GM23338 (cell line): ENCODE measurements around the gene OSER1.

Experiments used
- EZH2 ChIP-seq: fragments of 200-600 bp; sonication (generic); IDR thresholded peaks from one replicate; pipeline ENCODE4 v1.8.0; 2017; ENCODE audit warnings: antibody characterized with exemption, mild to moderate bottlenecking, low read depth; ENCODE audit not compliant: unreplicated experiment
- EZH2phosphoT487 ChIP-seq: fragments of 200-600 bp; sonication (generic); IDR thresholded peaks from one replicate; pipeline ENCODE4 v1.8.1; 2018; ENCODE audit warnings: antibody characterized with exemption; ENCODE audit not compliant: unreplicated experiment
- POLR2AphosphoS5 ChIP-seq: IDR thresholded peaks from 2 replicates; pipeline ENCODE4 v1.6.1; 2016; ENCODE audit warnings: antibody characterized with exemption, low read depth
- TF ChIP-seq, protein P1 (sequence below), 2 experiments: fragments of 200-600 bp in 1 of 2; sonication (generic) in 1 of 2; conservative IDR thresholded peaks; 2 replicates each; pipeline versions ENCODE4 v1.5.1 to v1.6.1; 2016 to 2017; ENCODE audit warnings: antibody characterized with exemption in 2 of 2, low read depth in 2 of 2, mild to moderate bottlenecking in 2 of 2, moderate library complexity in 1 of 2
- TF ChIP-seq, protein P2 (sequence below): IDR thresholded peaks from one replicate; pipeline ENCODE4 v1.6.1; 2018; ENCODE audit warnings: antibody characterized with exemption; ENCODE audit not compliant: unreplicated experiment
- TF ChIP-seq, protein P3 (sequence below): fragments of 250-450 bp; sonication (Bioruptor Pico); IDR thresholded peaks from 2 replicates; pipeline ENCODE4 v1.5.0; 2020; ENCODE audit warnings: mild to moderate bottlenecking, moderate library complexity

DNA sequence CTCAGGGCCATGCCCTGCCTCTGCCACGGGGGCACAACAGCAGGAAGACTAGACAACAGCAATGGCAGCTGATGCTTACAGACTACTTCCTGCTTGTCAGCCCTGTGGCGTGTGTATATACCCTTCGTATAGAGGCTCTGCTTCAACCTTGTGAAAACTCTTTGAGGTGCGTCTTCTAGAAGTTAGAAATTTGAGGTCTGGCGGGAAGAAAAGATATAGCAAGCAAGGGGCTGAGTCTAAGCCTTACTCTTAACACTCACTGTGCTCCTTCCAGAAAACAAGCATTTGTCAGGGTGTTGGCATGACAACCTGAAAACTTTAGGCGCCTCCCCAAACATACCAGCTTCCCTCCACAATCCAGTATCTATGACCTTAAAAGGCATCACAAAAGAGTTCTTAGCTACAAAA lies 56.9 kb downstream of the OSER1 start:
- TF ChIP-seq, protein P1, sequence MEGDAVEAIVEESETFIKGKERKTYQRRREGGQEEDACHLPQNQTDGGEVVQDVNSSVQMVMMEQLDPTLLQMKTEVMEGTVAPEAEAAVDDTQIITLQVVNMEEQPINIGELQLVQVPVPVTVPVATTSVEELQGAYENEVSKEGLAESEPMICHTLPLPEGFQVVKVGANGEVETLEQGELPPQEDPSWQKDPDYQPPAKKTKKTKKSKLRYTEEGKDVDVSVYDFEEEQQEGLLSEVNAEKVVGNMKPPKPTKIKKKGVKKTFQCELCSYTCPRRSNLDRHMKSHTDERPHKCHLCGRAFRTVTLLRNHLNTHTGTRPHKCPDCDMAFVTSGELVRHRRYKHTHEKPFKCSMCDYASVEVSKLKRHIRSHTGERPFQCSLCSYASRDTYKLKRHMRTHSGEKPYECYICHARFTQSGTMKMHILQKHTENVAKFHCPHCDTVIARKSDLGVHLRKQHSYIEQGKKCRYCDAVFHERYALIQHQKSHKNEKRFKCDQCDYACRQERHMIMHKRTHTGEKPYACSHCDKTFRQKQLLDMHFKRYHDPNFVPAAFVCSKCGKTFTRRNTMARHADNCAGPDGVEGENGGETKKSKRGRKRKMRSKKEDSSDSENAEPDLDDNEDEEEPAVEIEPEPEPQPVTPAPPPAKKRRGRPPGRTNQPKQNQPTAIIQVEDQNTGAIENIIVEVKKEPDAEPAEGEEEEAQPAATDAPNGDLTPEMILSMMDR (conservative IDR thresholded peaks at IDR 0.05; ENCODE audit: low read depth in 2 of 2), result no peak
- TF ChIP-seq EZH2 (no peak), POLR2AphosphoS5 (no peak), EZH2phosphoT487 (no peak)
- TF ChIP-seq, protein P2, sequence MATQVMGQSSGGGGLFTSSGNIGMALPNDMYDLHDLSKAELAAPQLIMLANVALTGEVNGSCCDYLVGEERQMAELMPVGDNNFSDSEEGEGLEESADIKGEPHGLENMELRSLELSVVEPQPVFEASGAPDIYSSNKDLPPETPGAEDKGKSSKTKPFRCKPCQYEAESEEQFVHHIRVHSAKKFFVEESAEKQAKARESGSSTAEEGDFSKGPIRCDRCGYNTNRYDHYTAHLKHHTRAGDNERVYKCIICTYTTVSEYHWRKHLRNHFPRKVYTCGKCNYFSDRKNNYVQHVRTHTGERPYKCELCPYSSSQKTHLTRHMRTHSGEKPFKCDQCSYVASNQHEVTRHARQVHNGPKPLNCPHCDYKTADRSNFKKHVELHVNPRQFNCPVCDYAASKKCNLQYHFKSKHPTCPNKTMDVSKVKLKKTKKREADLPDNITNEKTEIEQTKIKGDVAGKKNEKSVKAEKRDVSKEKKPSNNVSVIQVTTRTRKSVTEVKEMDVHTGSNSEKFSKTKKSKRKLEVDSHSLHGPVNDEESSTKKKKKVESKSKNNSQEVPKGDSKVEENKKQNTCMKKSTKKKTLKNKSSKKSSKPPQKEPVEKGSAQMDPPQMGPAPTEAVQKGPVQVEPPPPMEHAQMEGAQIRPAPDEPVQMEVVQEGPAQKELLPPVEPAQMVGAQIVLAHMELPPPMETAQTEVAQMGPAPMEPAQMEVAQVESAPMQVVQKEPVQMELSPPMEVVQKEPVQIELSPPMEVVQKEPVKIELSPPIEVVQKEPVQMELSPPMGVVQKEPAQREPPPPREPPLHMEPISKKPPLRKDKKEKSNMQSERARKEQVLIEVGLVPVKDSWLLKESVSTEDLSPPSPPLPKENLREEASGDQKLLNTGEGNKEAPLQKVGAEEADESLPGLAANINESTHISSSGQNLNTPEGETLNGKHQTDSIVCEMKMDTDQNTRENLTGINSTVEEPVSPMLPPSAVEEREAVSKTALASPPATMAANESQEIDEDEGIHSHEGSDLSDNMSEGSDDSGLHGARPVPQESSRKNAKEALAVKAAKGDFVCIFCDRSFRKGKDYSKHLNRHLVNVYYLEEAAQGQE, result no peak
- TF ChIP-seq, protein P3, sequence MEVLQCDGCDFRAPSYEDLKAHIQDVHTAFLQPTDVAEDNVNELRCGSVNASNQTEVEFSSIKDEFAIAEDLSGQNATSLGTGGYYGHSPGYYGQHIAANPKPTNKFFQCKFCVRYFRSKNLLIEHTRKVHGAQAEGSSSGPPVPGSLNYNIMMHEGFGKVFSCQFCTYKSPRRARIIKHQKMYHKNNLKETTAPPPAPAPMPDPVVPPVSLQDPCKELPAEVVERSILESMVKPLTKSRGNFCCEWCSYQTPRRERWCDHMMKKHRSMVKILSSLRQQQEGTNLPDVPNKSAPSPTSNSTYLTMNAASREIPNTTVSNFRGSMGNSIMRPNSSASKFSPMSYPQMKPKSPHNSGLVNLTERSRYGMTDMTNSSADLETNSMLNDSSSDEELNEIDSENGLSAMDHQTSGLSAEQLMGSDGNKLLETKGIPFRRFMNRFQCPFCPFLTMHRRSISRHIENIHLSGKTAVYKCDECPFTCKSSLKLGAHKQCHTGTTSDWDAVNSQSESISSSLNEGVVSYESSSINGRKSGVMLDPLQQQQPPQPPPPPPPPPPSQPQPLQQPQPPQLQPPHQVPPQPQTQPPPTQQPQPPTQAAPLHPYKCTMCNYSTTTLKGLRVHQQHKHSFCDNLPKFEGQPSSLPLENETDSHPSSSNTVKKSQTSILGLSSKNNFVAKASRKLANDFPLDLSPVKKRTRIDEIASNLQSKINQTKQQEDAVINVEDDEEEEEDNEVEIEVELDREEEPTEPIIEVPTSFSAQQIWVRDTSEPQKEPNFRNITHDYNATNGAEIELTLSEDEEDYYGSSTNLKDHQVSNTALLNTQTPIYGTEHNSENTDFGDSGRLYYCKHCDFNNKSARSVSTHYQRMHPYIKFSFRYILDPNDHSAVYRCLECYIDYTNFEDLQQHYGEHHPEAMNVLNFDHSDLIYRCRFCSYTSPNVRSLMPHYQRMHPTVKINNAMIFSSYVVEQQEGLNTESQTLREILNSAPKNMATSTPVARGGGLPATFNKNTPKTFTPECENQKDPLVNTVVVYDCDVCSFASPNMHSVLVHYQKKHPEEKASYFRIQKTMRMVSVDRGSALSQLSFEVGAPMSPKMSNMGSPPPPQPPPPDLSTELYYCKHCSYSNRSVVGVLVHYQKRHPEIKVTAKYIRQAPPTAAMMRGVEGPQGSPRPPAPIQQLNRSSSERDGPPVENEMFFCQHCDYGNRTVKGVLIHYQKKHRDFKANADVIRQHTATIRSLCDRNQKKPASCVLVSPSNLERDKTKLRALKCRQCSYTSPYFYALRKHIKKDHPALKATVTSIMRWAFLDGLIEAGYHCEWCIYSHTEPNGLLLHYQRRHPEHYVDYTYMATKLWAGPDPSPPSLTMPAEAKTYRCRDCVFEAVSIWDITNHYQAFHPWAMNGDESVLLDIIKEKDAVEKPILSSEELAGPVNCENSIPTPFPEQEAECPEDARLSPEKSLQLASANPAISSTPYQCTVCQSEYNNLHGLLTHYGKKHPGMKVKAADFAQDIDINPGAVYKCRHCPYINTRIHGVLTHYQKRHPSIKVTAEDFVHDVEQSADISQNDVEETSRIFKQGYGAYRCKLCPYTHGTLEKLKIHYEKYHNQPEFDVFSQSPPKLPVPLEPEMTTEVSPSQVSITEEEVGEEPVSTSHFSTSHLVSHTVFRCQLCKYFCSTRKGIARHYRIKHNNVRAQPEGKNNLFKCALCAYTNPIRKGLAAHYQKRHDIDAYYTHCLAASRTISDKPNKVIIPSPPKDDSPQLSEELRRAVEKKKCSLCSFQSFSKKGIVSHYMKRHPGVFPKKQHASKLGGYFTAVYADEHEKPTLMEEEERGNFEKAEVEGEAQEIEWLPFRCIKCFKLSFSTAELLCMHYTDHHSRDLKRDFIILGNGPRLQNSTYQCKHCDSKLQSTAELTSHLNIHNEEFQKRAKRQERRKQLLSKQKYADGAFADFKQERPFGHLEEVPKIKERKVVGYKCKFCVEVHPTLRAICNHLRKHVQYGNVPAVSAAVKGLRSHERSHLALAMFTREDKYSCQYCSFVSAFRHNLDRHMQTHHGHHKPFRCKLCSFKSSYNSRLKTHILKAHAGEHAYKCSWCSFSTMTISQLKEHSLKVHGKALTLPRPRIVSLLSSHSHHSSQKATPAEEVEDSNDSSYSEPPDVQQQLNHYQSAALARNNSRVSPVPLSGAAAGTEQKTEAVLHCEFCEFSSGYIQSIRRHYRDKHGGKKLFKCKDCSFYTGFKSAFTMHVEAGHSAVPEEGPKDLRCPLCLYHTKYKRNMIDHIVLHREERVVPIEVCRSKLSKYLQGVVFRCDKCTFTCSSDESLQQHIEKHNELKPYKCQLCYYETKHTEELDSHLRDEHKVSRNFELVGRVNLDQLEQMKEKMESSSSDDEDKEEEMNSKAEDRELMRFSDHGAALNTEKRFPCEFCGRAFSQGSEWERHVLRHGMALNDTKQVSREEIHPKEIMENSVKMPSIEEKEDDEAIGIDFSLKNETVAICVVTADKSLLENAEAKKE (CRISPR knock-in tag), result no peak
